Sigmoid colon (tissue), 7 donors: ENCODE results near the gene KRT81. TPM values are rescaled to one million over a fixed set of nuclear protein-coding genes. Genes with fewer than 3 reads are reported as not detected.

ENCODE experiments used
- DNase-seq: peaks from one replicate; pipeline ENCODE4 v3.0.0-alpha.2; 2019
- H3K27ac ChIP-seq, 4 donors: fragments of 200-600 bp; sonication (generic); one replicate each; pipeline ENCODE4 v1.5.1; 2016 to 2019; ENCODE audit warnings: mild to moderate bottlenecking in 1 of 4
- H3K27me3 ChIP-seq, 3 donors: fragments of 200-600 bp; sonication (generic); one replicate each; pipeline ENCODE4 v1.5.1; 2019; ENCODE audit warnings: mild to moderate bottlenecking in 1 of 3
- H3K36me3 ChIP-seq, 4 donors: fragments of 200-600 bp; sonication (generic); one replicate each; pipeline ENCODE4 v1.5.1; 2016 to 2019
- H3K4me1 ChIP-seq, 4 donors: fragments of 200-600 bp; sonication (generic); one replicate each; pipeline ENCODE4 v1.5.1; 2017 to 2019
- H3K4me3 ChIP-seq, 4 donors: fragments of 200-600 bp; sonication (generic); one replicate each; pipeline ENCODE4 v1.5.1; 2017 to 2019; ENCODE audit warnings: mild to moderate bottlenecking in 2 of 4, moderate library complexity in 1 of 4
- H3K9me3 ChIP-seq, 4 donors: fragments of 200-600 bp in 3 of 4; sonication (generic) in 3 of 4; one replicate each; pipeline versions ENCODE4 v1.5.1 to v1.6.1; 2013 to 2019
- EP300 ChIP-seq, 4 donors: sonication (generic); formaldehyde crosslinking; IDR thresholded peaks; one replicate each; pipeline ENCODE4 v1.6.1; 2017; ENCODE audit warnings: antibody characterized with exemption in 4 of 4
- POLR2A ChIP-seq, 2 donors: fragments of 450-650 bp; IDR thresholded peaks; one replicate each; pipeline ENCODE4 v1.6.1; 2016; ENCODE audit warnings: antibody characterized with exemption in 2 of 2, mild to moderate bottlenecking in 2 of 2, moderate library complexity in 2 of 2
- POLR2AphosphoS5 ChIP-seq, 4 donors: sonication (generic); formaldehyde crosslinking; IDR thresholded peaks; one replicate each; pipeline ENCODE4 v1.6.1; 2017; ENCODE audit warnings: antibody characterized with exemption in 4 of 4
- WGBS, 2 donors: extraction: QIAGEN DNeasy Blood & Tissue Kit; methylation state at CpG; one replicate each; pipeline ENCODE4 v1.1.7; 2013; 5-methylcytosine and 5-hydroxymethylcytosine counted together
- intact Hi-C: fragments of 100-400 bp; cut with DNase I; formaldehyde crosslinking; loops from one replicate; pipeline ENCODE4 v1.15.1; 2023
- polyA plus RNA-seq, 3 donors: library from polyadenylated mRNA; stranded (reverse); fragments of 200-250 nt; gene quantifications; one replicate each; pipeline ENCODE4 v1.2.3, GENCODE V29; 2013
- total RNA-seq, 4 donors: library from RNA; depleted of rRNA; stranded (reverse); fragments of >200 nt; gene quantifications; one replicate each; pipeline ENCODE4 v1.1.0, GENCODE V29; 2016
- TF ChIP-seq, protein P1 (sequence below), 4 experiments: fragments of 450-650 bp in 3 of 4; fragments of 200-600 bp in 1 of 4; IDR thresholded peaks; one replicate each; pipeline ENCODE4 v1.5.1; 2016 to 2019; ENCODE audit warnings: antibody characterized with exemption in 4 of 4, mild to moderate bottlenecking in 3 of 4, moderate library complexity in 2 of 4
- donor health status: healthy with polysubstance abuse.
- donor health status: Bipolar disorder and iron deficiency.
- donor health status: healthy.

KRT81 gene
- total and polyA plus RNA-seq, 7 donors: 0.14 to 0.17 TPM; not detected in 5

GRCh38 chr12:52335598-52336262 lies 44.4 kb upstream of the KRT81 start:
- DNase-seq: peak; percentile 62
- Histone ChIP-seq H3K4me3 (no peak overlapping the region), H3K27ac (no peak overlapping the region), H3K27me3 (no peaks in the 10 kb centered on the region), H3K9me3 (peaks cover 0 to 7% (median 2%) of the 10 kb centered on the region in 4 donors), H3K4me1 (no peaks in the 10 kb centered on the region), H3K36me3 (no peaks in the 10 kb centered on the region)
- intact Hi-C loops: no loop called here
- 24 to 72% methylated on average over 4 of the region's 4 CpGs for WGBS, 2 donors
- TF ChIP-seq, protein P1, sequence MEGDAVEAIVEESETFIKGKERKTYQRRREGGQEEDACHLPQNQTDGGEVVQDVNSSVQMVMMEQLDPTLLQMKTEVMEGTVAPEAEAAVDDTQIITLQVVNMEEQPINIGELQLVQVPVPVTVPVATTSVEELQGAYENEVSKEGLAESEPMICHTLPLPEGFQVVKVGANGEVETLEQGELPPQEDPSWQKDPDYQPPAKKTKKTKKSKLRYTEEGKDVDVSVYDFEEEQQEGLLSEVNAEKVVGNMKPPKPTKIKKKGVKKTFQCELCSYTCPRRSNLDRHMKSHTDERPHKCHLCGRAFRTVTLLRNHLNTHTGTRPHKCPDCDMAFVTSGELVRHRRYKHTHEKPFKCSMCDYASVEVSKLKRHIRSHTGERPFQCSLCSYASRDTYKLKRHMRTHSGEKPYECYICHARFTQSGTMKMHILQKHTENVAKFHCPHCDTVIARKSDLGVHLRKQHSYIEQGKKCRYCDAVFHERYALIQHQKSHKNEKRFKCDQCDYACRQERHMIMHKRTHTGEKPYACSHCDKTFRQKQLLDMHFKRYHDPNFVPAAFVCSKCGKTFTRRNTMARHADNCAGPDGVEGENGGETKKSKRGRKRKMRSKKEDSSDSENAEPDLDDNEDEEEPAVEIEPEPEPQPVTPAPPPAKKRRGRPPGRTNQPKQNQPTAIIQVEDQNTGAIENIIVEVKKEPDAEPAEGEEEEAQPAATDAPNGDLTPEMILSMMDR (IDR thresholded peaks at IDR 0.05): no peak
- TF ChIP-seq POLR2A (IDR thresholded peaks at IDR 0.05) (no peak), EP300 (IDR thresholded peaks at IDR 0.05) (no peak), POLR2AphosphoS5 (IDR thresholded peaks at IDR 0.05) (no peak)

DNA sequence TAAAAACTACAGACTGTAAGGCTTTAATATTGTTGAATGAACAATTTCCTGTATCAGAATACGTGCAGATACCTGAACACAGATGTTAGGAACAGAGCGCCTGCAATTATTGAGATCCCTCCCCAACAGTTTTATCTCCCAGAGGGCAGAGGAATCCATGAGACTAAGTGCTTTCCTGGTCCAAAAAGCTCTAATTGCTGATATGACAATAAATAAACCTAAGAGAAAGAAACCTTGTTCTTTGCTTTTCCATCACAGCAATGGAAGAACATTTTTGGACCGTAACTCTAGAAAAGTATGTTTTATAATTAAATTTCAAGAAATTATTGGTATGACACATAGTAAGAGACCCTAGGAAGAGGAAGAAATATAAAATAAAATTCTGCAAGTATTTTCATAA lies 42.9 kb upstream of the KRT81 start:
- H3K36me3 ChIP-seq: no peaks in the 10 kb centered on the region
- H3K27me3 ChIP-seq: no peaks in the 10 kb centered on the region
- H3K9me3 ChIP-seq: peaks cover 0 to 7% (median 2%) of the 10 kb centered on the region in 4 donors
- 85 to 91% methylated on average over 3 of the region's 3 CpGs for WGBS, 2 donors
- no peaks in the 10 kb centered on the region for H3K4me1 ChIP-seq
- intact Hi-C loops: no loop called here
- DNase-seq: no peak
- no peak for TF ChIP-seq POLR2AphosphoS5 (IDR thresholded peaks at IDR 0.05)
- TF ChIP-seq POLR2A (IDR thresholded peaks at IDR 0.05): no peak
- TF ChIP-seq, protein P1 (IDR thresholded peaks at IDR 0.05): no peak
- no peak for TF ChIP-seq EP300 (IDR thresholded peaks at IDR 0.05)
- H3K4me3 ChIP-seq: no peak overlapping the region
- no peak overlapping the region for H3K27ac ChIP-seq

- peak; percentile 25 for DNase-seq
- Histone ChIP-seq H3K27ac (no peak overlapping the region), H3K9me3 (peaks cover 0 to 7% (median 2%) of the 10 kb centered on the region in 4 donors), H3K4me1 (no peaks in the 10 kb centered on the region), H3K4me3 (no peak overlapping the region), H3K36me3 (no peaks in the 10 kb centered on the region), H3K27me3 (no peaks in the 10 kb centered on the region)
- TF ChIP-seq EP300 (IDR thresholded peaks at IDR 0.05): no peak
- TF ChIP-seq POLR2AphosphoS5 (IDR thresholded peaks at IDR 0.05): no peak
- TF ChIP-seq POLR2A (IDR thresholded peaks at IDR 0.05): no peak
- 16 to 36% methylated on average over 3 of the region's 3 CpGs for WGBS, 2 donors
- intact Hi-C loops: no loop called here
Measured at GRCh38 chr12:52333321-52333720, 42.0 kb upstream of the KRT81 start.

- no peak for TF ChIP-seq EP300 (IDR thresholded peaks at IDR 0.05)
- TF ChIP-seq POLR2AphosphoS5 (IDR thresholded peaks at IDR 0.05): no peak
- TF ChIP-seq, protein P1 (IDR thresholded peaks at IDR 0.05): no peak
- no peak for TF ChIP-seq POLR2A (IDR thresholded peaks at IDR 0.05)
Measured at GRCh38 chr12:52332381-52332780, 41.0 kb upstream of the KRT81 start.

GRCh38 chr12:52331833-52332232 lies 40.5 kb upstream of the KRT81 start:
- intact Hi-C loops: no loop called here
- TF ChIP-seq EP300 (IDR thresholded peaks at IDR 0.05) (no peak), POLR2AphosphoS5 (IDR thresholded peaks at IDR 0.05) (no peak), POLR2A (IDR thresholded peaks at IDR 0.05) (no peak)
- TF ChIP-seq, protein P1 (IDR thresholded peaks at IDR 0.05): no peak
- 63 to 83% methylated on average over 3 of the region's 3 CpGs for WGBS, 2 donors
- Histone ChIP-seq H3K27ac (no peak overlapping the region), H3K4me1 (no peaks in the 10 kb centered on the region), H3K36me3 (no peaks in the 10 kb centered on the region), H3K27me3 (no peaks in the 10 kb centered on the region), H3K9me3 (peaks cover 0 to 7% (median 2%) of the 10 kb centered on the region in 4 donors), H3K4me3 (no peak overlapping the region)
- peak; percentile 2 for DNase-seq

More at GRCh38 chr12:52332381-52332780, 41.0 kb upstream of the KRT81 start:
- Histone ChIP-seq H3K27ac (no peak overlapping the region), H3K36me3 (no peaks in the 10 kb centered on the region), H3K27me3 (no peaks in the 10 kb centered on the region), H3K4me3 (no peak overlapping the region), H3K4me1 (no peaks in the 10 kb centered on the region), H3K9me3 (peaks cover 0 to 7% (median 2%) of the 10 kb centered on the region in 4 donors)
- peak; percentile 13 for DNase-seq
- intact Hi-C loops: no loop called here
- WGBS, 2 donors: 92 to 95% methylated on average over 1 of the region's 1 CpG
